ENCODE measurements around the gene SDCBP2. TPM values are rescaled to one million over a fixed set of nuclear protein-coding genes. Genes with fewer than 3 reads are reported as not detected.
A peak's percentile ranks its signal among the peaks of the same experiment; 100 is the strongest.

Gene SDCBP2
- polyA plus RNA-seq, 1 donor (not counting 4 experiments of a cell fraction or from before 2014, with no cell fraction given): 36.0 TPM

DNA sequence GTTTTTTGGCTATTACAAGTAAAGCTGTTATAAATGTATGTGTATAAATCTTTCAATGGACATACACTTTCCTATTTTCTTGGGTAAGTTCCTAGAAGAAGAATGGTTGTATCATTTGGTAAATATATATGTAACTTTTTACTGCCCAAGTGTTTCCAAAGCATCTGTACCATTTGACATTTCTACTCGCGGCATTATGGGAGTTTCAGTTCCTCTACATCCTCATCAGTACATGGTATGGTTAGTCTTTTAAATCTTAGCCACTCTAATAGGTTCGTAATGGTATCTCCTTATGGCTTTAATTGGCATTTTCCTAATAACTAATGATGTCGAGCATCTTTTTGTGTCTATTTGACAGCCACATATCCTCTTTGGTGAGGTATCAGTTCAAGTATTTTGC, 49.9 kb downstream of the SDCBP2 start:
- FAIRE-seq: no peak

DNA sequence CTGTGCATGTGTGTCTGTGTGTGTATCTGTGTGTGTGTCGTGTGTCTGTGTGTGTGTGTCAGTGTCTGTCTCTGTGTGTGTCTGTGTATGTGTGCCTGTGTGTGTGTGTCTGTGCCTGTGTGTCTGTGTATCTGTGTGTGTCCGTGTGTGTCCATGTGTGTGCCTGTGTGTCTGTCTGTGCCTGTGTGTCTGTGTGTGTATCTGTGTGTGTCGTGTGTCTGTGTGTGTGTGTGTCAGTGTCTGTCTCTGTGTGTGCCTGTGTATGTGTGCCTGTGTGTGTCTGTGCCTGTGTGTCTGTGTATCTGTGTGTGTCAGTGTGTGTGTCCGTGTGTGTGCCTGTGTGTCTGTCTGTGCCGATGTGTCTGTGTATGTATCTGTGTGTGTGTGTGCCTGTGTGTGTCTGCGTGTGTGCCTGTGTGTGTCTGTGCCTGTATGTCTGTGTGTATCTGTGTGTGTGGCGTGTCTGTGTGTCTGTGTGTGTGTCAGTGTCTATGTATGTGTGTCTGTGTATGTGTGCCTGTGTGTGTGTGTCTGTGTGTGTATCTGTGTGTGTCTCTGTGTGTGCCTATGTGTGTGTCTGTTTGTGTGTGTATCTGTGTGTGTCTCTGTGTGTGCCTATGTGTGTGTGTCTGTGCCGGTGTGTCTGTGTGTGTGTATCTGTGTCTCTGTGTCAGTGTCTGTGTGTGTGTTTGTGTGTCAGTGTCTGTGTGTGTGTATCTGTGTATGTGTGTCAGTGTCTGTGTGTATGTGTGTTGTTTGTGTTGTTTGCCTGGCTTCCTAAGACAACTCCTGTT, 51.2 kb downstream of the SDCBP2 start:
- peak; percentile 66 for FAIRE-seq
- no peaks in the 10 kb centered on the region for H3K36me3 ChIP-seq (ENCODE audit: control insufficient read depth in 2 of 2, extremely low read depth in 1 of 2, insufficient read depth in 2 of 2, low read length in 2 of 2)
- H3K27ac ChIP-seq (ENCODE audit: control insufficient read depth, insufficient read depth, low read length): no peak overlapping the region
- H3K9ac ChIP-seq (ENCODE audit: control insufficient read depth, extremely low read depth, insufficient read depth, low read length): no peak overlapping the region
- H3K9me1 ChIP-seq (ENCODE audit: control insufficient read depth, extremely low read depth, insufficient read depth, low read length): no peaks in the 10 kb centered on the region
- H2AFZ ChIP-seq (ENCODE audit: control insufficient read depth, low read length): no peak overlapping the region
- no peaks in the 10 kb centered on the region for H3K4me1 ChIP-seq (ENCODE audit: control insufficient read depth, extremely low read depth, insufficient read depth, low read length)
- H3K27me3 ChIP-seq (ENCODE audit: control insufficient read depth, extremely low read depth, insufficient read depth, low read length): no peaks in the 10 kb centered on the region
- dilution Hi-C loops (cut with MboI; ENCODE audit: extremely low pct_ligation_motif_present, low sequenced_read_pairs): no loop called here
- no peaks in the 10 kb centered on the region for H3K79me2 ChIP-seq (ENCODE audit: control insufficient read depth, insufficient read depth, low read length)
- H4K20me1 ChIP-seq (ENCODE audit: control insufficient read depth, extremely low read depth, insufficient read depth, low read length): no peaks in the 10 kb centered on the region
- H3K9me3 ChIP-seq (ENCODE audit: control insufficient read depth, low read depth, low read length): no peaks in the 10 kb centered on the region
- TF ChIP-seq, protein P1, sequence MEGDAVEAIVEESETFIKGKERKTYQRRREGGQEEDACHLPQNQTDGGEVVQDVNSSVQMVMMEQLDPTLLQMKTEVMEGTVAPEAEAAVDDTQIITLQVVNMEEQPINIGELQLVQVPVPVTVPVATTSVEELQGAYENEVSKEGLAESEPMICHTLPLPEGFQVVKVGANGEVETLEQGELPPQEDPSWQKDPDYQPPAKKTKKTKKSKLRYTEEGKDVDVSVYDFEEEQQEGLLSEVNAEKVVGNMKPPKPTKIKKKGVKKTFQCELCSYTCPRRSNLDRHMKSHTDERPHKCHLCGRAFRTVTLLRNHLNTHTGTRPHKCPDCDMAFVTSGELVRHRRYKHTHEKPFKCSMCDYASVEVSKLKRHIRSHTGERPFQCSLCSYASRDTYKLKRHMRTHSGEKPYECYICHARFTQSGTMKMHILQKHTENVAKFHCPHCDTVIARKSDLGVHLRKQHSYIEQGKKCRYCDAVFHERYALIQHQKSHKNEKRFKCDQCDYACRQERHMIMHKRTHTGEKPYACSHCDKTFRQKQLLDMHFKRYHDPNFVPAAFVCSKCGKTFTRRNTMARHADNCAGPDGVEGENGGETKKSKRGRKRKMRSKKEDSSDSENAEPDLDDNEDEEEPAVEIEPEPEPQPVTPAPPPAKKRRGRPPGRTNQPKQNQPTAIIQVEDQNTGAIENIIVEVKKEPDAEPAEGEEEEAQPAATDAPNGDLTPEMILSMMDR (optimal IDR thresholded peaks at IDR 0.05 in 1 of 3, IDR thresholded peaks at IDR 0.05 in 1 of 3, conservative IDR thresholded peaks at IDR 0.05 in 1 of 3; ENCODE audit: extremely low read depth in 1 of 3, insufficient read depth in 2 of 3, low read length in 3 of 3): no peak
- TF ChIP-seq EZH2 (IDR thresholded peaks at IDR 0.05; ENCODE audit: low read length): no peak
- no peak overlapping the region for H3K4me2 ChIP-seq (ENCODE audit: control insufficient read depth, extremely low read depth, insufficient read depth, low read depth, low read length)
- no peak for DNase-seq (ENCODE audit: low read depth, low spot score)
- H3K4me3 ChIP-seq (ENCODE audit: control insufficient read depth in 2 of 3, extremely low read depth in 1 of 3, insufficient read depth in 2 of 3, low read depth in 1 of 3, low read length in 3 of 3): no peak overlapping the region

More for the DNA sequence above, 49.9 kb downstream of the SDCBP2 start:
- TF ChIP-seq, protein P1 (optimal IDR thresholded peaks at IDR 0.05 in 1 of 3, IDR thresholded peaks at IDR 0.05 in 1 of 3, conservative IDR thresholded peaks at IDR 0.05 in 1 of 3; ENCODE audit: extremely low read depth in 1 of 3, insufficient read depth in 2 of 3, low read length in 3 of 3): no peak
- TF ChIP-seq EZH2 (IDR thresholded peaks at IDR 0.05; ENCODE audit: low read length): no peak
- no peak overlapping the region for H3K4me3 ChIP-seq (ENCODE audit: control insufficient read depth in 2 of 3, extremely low read depth in 1 of 3, insufficient read depth in 2 of 3, low read depth in 1 of 3, low read length in 3 of 3)
- dilution Hi-C loops (cut with MboI; ENCODE audit: extremely low pct_ligation_motif_present, low sequenced_read_pairs): no loop called here
- DNase-seq (ENCODE audit: low read depth, low spot score): no peak
- H4K20me1 ChIP-seq (ENCODE audit: control insufficient read depth, extremely low read depth, insufficient read depth, low read length): no peaks in the 10 kb centered on the region
- no peaks in the 10 kb centered on the region for H3K9me3 ChIP-seq (ENCODE audit: control insufficient read depth, low read depth, low read length)
- H3K9me1 ChIP-seq (ENCODE audit: control insufficient read depth, extremely low read depth, insufficient read depth, low read length): no peaks in the 10 kb centered on the region
- no peak overlapping the region for H3K4me2 ChIP-seq (ENCODE audit: control insufficient read depth, extremely low read depth, insufficient read depth, low read depth, low read length)
- H3K9ac ChIP-seq (ENCODE audit: control insufficient read depth, extremely low read depth, insufficient read depth, low read length): no peak overlapping the region
- H3K27ac ChIP-seq (ENCODE audit: control insufficient read depth, insufficient read depth, low read length): no peak overlapping the region
- H2AFZ ChIP-seq (ENCODE audit: control insufficient read depth, low read length): no peak overlapping the region
- no peaks in the 10 kb centered on the region for H3K27me3 ChIP-seq (ENCODE audit: control insufficient read depth, extremely low read depth, insufficient read depth, low read length)
- H3K36me3 ChIP-seq (ENCODE audit: control insufficient read depth in 2 of 2, extremely low read depth in 1 of 2, insufficient read depth in 2 of 2, low read length in 2 of 2): no peaks in the 10 kb centered on the region
- no peaks in the 10 kb centered on the region for H3K79me2 ChIP-seq (ENCODE audit: control insufficient read depth, insufficient read depth, low read length)
- no peaks in the 10 kb centered on the region for H3K4me1 ChIP-seq (ENCODE audit: control insufficient read depth, extremely low read depth, insufficient read depth, low read length)

Measured in keratinocyte (primary cell).